GM21367 (cell line): ENCODE results near the gene NCOA4.
A peak's percentile ranks its signal among the peaks of the same experiment; 100 is the strongest.
"Not testable (repeated sequence)": the region's sequence is repeated elsewhere in the genome, so short reads cannot be mapped to it uniquely, and the experiment has no call there.

Experiments used
- ATAC-seq: cut with Tn5 transposase; IDR thresholded peaks from one replicate; pipeline ENCODE4 v1.9.1; 2021; ENCODE audit not compliant: unreplicated experiment

Gene NCOA4

GRCh38 chr10:46030091-46030937 lies at the start of gene NCOA4:
Gene NCOA4, minus strand, starts transcription at chr10:46030623. Its CDS starts 13,943 bp downstream, at chr10:46016680.
- peak; percentile 94 for ATAC-seq

GRCh38 chr10:46079831-46080585 lies 49.6 kb upstream of the NCOA4 start:
- no peak for ATAC-seq

- ATAC-seq = no peak
These were observed 47.4 kb upstream of the NCOA4 start for GRCh38 chr10:46077731-46078413.

DNA sequence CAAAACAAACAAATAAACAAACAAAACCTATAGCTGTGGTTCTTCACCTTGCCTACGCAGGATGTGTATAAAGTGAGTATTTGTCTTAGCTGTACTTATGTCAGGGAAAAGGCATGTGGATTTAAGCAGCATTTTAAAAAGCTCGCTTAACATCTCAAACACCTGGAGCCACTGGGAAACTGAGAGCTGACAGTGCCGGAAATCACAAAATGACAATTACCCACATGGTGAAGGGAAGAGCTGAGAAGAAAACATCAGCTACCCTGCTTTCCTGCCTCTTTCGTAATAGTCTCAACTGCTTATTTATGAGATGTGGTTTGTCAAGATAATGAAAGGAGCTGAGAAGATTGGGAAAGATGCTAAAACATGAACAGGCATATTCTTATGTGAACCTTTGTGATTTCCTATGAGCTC lies 46.7 kb upstream of the NCOA4 start:
- ATAC-seq = no peak

- no peak for ATAC-seq
These were observed 45.4 kb upstream of the NCOA4 start for GRCh38 chr10:46075869-46076268.

DNA sequence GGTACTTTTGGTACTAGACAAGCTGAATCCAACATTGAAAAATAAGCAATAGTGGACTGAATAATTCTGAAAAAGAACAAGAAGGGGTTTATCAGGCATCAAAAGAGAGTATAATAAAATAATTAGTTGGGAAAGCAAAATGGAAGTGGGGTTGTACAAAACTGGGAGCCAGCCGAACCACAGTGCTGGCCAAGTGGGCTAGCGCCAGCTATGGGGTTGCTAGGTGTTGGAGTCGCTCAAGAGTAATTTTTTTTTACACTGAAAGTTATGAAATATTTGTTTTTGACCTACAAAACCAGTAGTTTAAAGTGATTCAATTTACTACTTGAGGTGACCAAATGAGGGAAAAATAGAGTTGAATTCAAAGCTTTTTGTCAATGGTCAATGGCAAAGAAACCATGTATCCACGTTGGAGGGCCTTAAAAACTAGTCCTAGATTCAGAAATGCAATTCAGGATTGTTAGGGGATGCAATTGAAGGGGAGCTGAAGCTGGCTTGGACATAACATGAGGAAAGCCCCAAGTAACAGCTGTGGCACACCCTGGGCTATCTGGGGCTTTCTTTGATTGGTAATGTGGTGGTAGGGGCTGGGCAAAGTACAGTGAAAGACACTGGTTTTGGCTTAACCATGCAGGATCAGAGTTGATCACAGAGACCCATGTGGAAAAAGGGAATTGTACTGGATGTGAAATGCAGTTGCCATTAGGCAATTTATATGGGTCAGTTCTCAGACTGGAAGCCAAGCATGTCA lies 43.9 kb upstream of the NCOA4 start:
- ATAC-seq = no peak

DNA sequence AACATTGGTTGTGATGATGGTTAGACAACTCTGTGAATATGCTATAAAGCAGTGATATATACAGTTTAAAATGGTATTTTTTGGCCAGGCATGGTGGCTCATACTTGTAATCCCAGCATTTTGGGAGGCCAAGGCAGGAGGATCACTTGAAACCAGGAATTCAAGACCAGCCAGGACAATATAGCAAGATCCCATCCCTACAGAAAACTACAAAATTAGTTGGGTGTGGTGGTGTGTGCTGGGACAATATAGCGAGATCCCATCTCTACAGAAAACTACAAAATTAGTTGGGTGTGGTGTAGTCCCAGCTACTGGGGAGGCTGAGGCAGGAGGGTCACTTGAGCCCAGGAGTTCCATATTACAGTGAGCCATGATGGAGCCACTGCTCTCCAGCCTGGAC lies 43.1 kb upstream of the NCOA4 start:
- no peak for ATAC-seq

GRCh38 chr10:46070749-46071148 lies 40.3 kb upstream of the NCOA4 start:
- no peak for ATAC-seq

GRCh38 chr10:46069771-46070463 lies 39.5 kb upstream of the NCOA4 start:
- ATAC-seq = no peak

- no peak for ATAC-seq
These were observed 38.5 kb upstream of the NCOA4 start for GRCh38 chr10:46068905-46069304.

GRCh38 chr10:46068117-46068516 lies 37.7 kb upstream of the NCOA4 start:
- no peak for ATAC-seq

GRCh38 chr10:46064269-46064817 lies 33.9 kb upstream of the NCOA4 start:
- no peak for ATAC-seq

- ATAC-seq = no peak
These were observed 32.5 kb upstream of the NCOA4 start for GRCh38 chr10:46062723-46063428.

GRCh38 chr10:46060706-46061105 lies 30.3 kb upstream of the NCOA4 start:
- ATAC-seq = no peak

DNA sequence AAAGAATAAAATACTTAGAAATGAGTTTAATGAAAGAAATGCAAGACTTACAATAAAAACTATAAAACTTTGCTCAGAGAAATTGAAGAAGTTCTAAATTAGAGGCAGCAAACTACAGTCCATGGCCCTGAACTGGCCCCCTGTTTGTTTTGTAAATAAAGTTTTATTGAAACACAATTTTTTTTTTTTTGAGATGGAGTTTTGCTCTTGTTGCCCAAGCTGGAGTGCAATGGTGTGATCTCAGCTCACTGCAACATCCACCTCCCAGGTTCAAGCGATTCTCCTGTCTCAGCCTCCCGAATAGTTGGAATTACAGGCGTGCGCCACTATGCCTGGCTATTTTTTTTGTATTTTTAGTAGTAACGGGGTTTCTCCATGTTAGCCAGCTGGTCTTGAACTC lies 27.5 kb upstream of the NCOA4 start:
- ATAC-seq = not testable (repeated sequence)

DNA sequence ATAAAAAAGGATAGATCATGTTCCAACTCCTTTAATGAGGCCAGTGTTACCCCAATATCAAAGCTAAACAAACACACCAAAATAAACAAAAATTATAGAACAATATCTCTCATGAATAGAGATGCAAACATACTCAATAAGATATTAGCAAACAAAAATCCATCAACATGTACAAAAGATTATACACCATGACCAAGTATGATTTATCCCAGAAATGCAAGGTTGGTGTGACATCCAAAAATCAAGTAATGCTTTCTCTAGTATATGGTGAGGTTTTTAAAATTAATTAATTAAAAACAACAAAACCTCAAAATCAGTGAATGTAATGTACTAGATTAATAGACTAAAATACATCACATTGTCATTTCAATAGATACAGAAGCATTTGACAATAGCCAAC lies 26.6 kb upstream of the NCOA4 start:
- no peak for ATAC-seq

DNA sequence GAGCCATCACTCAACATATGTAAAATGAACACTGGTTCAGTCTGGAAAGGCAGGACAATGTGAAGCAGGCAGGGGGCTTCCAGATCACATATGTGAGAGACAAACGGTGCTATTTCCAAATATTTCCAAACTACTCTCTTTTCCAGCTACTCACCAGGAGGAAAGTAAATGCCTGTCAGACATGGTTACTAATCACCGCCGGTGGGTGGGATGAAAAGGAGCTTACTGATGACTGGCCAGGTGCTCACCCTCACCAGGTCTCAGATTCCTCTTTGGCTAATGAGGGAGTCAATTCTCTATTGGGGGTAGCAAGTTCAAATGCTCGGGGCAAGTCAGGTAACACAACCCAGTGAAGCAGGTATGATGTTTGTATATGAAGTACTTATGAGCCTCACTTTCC lies 25.3 kb upstream of the NCOA4 start:
- no peak for ATAC-seq

- ATAC-seq = no peak
These were observed 23.4 kb upstream of the NCOA4 start for GRCh38 chr10:46053534-46054434.
